T-helper 2 cell treated with Interferon-gamma antibody and Interleukin-4, amounts not matched to agents 5 μg/mL and 100 μg/mL, for 36 hours (primary cell): ENCODE results near the gene TPPP2.
"Not testable (repeated sequence)": the region's sequence is repeated elsewhere in the genome, so short reads cannot be mapped to it uniquely, and the experiment has no call there.

ENCODE experiments used
- DNase-seq: peaks from one replicate; pipeline ENCODE4 v3.0.0; 2021; ENCODE audit warnings: low spot score
- H3K27ac Mint-ChIP-seq: one replicate; pipeline ENCODE4 v1.8.0; 2021; ENCODE audit warnings: mild to moderate bottlenecking, mixed read lengths
- H3K27me3 Mint-ChIP-seq: one replicate; pipeline ENCODE4 v1.8.0; 2021; ENCODE audit warnings: low read depth, mixed read lengths
- H3K36me3 Mint-ChIP-seq: one replicate; pipeline ENCODE4 v1.8.0; 2021; ENCODE audit warnings: low read depth, mixed read lengths
- H3K4me1 Mint-ChIP-seq: one replicate; pipeline ENCODE4 v1.8.0; 2021; ENCODE audit warnings: low read depth, mixed read lengths
- H3K4me3 Mint-ChIP-seq: one replicate; pipeline ENCODE4 v1.8.0; 2022; ENCODE audit warnings: mild to moderate bottlenecking, moderate library complexity, mixed read lengths
- H3K9me3 Mint-ChIP-seq: one replicate; pipeline ENCODE4 v1.8.0; 2021; ENCODE audit warnings: mixed read lengths

Gene TPPP2

DNA sequence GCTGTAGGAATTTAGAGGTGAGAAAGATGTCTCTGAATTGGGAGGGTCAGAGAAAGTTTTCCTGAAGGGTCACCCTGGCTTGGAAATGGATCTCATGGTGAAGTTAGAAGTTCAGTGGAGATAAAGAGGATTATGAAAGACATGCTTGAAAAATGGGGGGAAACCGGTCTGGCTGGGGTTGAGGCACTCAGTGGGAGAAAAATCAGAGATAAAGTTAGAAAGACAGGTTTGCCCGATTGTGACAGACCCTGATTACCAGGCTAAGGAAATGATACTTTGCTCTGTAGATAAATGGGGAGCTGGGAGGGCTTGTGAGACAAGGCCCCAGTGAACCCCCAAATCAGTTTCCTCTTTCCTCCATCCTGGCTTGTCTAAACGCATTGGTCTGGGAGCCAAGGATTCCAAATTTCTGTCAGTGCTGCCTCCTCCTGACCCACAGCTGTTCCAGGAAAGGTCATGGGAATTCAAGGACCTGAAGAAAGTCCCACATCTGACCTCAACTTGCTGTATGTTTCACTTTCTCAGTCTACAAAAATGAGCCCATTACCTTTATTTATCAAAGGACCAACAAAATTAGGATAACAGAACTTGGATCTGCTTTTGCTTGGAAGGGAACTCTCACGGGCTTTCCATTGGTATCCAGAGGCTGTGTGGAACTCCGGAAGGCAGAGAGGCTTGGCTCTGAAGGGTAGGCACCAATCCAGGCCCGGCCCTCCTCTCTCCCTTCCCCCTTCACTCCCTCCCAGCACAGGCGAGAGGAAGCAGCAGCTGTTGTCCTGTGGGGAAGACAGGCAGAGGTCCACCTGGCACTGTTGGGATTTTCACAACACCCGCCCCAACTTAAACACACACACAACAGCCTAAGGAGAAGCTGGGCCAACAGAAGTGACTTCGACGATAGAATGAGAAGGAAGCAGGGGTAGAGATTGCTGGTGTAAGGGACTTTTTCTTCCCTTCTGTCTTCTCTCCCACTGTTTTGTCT is 8.7 kb downstream of the TPPP2 start:
- Mint-ChIP-seq H3K9me3 (no peaks in the 10 kb centered on the region), H3K4me3 (no peak overlapping the region), H3K27ac (no peak overlapping the region), H3K36me3 (no peaks in the 10 kb centered on the region), H3K27me3 (peaks cover 12% of the 10 kb centered on the region), H3K4me1 (no peaks in the 10 kb centered on the region)
- DNase-seq, result no peak

DNA sequence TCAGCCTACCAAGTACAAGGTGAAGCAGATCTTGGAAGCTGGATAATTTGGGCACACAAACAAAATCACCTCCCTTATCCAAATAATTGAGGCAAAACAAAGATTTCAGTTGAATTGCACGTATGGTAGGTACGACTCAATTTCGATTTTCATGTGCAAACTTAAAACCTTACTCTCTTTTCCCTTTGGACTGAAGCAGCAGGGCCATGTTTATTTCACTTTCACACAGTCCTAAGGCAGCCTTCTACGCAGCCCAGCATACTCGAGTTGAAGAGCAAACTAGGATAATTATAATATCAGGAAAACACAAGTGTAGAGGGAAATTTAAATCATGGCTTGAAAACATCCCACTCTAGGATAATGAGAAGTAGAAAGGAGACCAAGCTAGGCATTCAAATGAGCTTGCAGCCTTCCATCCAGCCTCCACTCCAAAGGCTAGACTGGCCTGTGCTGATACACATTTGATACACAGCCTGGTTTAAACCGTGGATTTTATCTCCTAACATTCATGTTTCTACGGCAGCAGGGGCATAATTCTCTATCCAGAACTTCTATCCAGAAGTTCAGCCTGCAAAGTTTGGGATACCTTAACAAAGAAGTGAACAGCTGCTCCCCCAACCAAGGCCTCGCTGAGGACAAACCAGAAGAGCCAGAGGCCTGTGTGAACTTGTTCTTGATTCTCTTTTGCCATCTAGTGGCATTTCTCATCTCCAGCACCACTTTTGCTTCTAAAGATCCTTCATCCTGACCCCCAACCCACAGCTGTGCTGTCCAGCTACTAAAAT is 9.8 kb downstream of the TPPP2 start:
- no peak overlapping the region for H3K4me3 Mint-ChIP-seq
- no peaks in the 10 kb centered on the region for H3K9me3 Mint-ChIP-seq
- peaks cover 6% of the 10 kb centered on the region for H3K4me1 Mint-ChIP-seq
- no peak overlapping the region for H3K27ac Mint-ChIP-seq
- H3K36me3 Mint-ChIP-seq, result no peaks in the 10 kb centered on the region
- H3K27me3 Mint-ChIP-seq, result peaks cover 15% of the 10 kb centered on the region
- no peak for DNase-seq

DNA sequence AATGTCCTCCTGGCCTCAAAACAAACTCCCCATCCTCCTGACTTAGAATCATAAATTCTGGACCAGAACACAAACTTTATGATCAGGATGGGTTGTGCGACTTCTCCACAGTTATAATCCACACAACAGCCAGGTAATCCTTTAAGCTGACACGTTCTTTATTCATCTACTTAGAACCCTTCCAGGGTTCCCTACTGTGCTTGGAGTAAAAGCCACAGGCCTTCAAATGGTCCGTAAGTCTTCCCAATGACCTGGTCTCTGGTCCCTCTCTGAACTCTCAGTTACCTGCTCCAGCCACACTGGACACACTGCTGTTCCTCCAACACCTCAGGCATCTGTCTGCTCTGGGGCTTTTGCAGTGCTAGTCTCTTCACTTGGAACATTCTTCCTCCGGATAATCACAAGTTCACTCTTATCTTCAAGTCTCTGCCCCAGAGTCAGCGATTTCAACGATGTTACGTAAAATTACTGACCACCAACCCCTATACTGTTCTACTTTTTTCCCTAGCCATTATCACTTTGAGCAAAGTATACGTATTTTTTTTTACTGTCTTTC is 10.4 kb downstream of the TPPP2 start:
- Mint-ChIP-seq H3K27ac (no peak overlapping the region), H3K36me3 (no peaks in the 10 kb centered on the region), H3K27me3 (peaks cover 20% of the 10 kb centered on the region), H3K4me1 (peaks cover 6% of the 10 kb centered on the region), H3K9me3 (no peaks in the 10 kb centered on the region), H3K4me3 (no peak overlapping the region)
- no peak for DNase-seq

DNA sequence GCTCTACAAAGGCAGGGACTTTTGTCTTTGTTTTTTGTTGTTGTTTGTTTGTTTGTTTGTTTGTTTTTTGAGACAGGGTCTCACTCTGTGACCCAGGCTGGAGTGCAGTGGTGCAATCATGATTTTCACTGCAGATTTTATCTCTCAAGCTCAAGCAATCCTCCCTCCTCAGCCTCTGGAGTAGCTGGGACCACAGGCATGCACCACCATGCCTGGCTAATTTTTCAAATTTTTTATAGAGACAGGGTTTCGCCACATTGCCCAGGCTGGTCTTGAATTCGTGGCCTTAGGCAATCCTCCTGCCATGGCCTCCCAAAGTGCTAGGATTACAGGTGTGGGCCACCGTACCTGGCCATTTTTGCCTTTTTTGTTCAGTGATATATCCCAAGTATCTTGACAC is 10.9 kb downstream of the TPPP2 start:
- not testable (repeated sequence) for H3K36me3 Mint-ChIP-seq, H3K4me1 Mint-ChIP-seq, H3K27ac Mint-ChIP-seq, H3K4me3 Mint-ChIP-seq, DNase-seq, H3K9me3 Mint-ChIP-seq
- peaks cover 24% of the 10 kb centered on the region for H3K27me3 Mint-ChIP-seq

DNA sequence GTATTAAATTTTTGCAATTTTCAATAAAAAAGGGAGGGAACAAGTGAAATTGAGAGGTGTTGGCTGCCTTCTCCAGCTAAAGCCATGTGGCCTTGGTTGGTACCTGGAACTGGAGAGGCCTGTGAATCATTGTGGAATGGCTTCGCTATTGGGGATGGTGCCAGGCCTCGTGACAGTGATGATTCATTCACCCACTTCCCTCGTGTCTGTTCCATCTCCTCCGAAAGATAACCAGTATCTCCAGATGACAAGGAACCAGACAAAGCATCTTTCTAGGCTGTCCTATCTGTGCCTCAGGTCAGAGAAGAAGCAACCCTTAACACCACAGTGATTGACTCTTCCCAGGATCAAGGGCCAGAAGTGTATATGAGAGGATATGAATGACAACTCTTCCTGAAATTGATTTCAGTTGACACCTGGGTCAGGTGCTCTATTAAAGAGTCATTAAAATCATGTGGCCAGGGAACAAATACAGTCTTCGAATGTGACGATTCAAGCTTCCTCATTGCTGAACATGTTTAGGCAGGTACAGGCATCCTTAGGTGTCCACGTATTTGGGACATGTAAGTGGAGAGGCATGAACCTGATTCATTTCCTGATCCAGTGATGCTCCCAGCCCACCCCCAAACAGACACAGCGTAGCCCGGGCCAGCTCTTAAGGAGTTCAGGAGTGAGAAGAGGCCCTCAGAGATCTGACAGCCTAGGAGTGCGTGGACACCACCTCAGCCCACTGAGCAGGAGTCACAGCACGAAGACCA is 11.8 kb downstream of the TPPP2 start, which contains the start of gene RNASE7:
Gene RNASE7, plus strand, starts transcription at position 687 of the 758 bp plus-strand sequence. CDS start 631 bp downstream, outside the sequence.
- no peak within 1 kb of the TSS for H3K27ac Mint-ChIP-seq
- H3K27me3 Mint-ChIP-seq, result peaks cover 27% of the 10 kb centered on the region
- H3K9me3 Mint-ChIP-seq, result no peaks in the 10 kb centered on the region
- no peak within 1 kb of the TSS for H3K4me3 Mint-ChIP-seq
- no peaks in the 10 kb centered on the region for H3K36me3 Mint-ChIP-seq
- H3K4me1 Mint-ChIP-seq, result peaks cover 6% of the 10 kb centered on the region
- DNase-seq, result no peak

DNA sequence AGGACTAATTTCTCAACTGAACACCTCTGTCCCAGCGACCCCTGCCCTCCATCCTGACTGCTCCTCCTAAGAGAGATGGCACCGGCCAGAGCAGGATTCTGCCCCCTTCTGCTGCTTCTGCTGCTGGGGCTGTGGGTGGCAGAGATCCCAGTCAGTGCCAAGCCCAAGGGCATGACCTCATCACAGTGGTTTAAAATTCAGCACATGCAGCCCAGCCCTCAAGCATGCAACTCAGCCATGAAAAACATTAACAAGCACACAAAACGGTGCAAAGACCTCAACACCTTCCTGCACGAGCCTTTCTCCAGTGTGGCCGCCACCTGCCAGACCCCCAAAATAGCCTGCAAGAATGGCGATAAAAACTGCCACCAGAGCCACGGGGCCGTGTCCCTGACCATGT is 12.9 kb downstream of the TPPP2 start:
- peaks cover 26% of the 10 kb centered on the region for H3K27me3 Mint-ChIP-seq
- no peak overlapping the region for H3K27ac Mint-ChIP-seq

DNA sequence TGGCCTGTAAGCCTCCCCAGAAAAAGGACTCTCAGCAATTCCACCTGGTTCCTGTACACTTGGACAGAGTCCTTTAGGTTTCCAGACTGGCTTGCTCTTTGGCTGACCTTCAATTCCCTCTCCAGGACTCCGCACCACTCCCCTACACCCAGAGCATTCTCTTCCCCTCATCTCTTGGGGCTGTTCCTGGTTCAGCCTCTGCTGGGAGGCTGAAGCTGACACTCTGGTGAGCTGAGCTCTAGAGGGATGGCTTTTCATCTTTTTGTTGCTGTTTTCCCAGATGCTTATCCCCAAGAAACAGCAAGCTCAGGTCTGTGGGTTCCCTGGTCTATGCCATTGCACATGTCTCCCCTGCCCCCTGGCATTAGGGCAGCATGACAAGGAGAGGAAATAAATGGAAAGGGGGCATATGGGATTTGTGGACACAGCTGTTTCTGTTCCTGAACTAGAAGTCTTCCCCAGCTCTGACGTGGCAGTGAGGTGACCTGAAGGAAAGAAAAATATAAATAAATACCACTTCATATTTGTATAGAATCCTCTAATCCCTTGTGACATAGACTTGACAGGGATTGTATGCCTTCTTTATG is 13.5 kb downstream of the TPPP2 start:
- H3K9me3 Mint-ChIP-seq, result no peaks in the 10 kb centered on the region
- H3K27me3 Mint-ChIP-seq, result peaks cover 26% of the 10 kb centered on the region
- no peaks in the 10 kb centered on the region for H3K36me3 Mint-ChIP-seq
- DNase-seq, result no peak
- peaks cover 6% of the 10 kb centered on the region for H3K4me1 Mint-ChIP-seq
- no peak overlapping the region for H3K4me3 Mint-ChIP-seq
- H3K27ac Mint-ChIP-seq, result no peak overlapping the region

More for the DNA sequence above, 12.9 kb downstream of the TPPP2 start:
- no peaks in the 10 kb centered on the region for H3K9me3 Mint-ChIP-seq
- peaks cover 6% of the 10 kb centered on the region for H3K4me1 Mint-ChIP-seq
- DNase-seq, result no peak
- H3K36me3 Mint-ChIP-seq, result no peaks in the 10 kb centered on the region
- H3K4me3 Mint-ChIP-seq, result no peak overlapping the region

DNA sequence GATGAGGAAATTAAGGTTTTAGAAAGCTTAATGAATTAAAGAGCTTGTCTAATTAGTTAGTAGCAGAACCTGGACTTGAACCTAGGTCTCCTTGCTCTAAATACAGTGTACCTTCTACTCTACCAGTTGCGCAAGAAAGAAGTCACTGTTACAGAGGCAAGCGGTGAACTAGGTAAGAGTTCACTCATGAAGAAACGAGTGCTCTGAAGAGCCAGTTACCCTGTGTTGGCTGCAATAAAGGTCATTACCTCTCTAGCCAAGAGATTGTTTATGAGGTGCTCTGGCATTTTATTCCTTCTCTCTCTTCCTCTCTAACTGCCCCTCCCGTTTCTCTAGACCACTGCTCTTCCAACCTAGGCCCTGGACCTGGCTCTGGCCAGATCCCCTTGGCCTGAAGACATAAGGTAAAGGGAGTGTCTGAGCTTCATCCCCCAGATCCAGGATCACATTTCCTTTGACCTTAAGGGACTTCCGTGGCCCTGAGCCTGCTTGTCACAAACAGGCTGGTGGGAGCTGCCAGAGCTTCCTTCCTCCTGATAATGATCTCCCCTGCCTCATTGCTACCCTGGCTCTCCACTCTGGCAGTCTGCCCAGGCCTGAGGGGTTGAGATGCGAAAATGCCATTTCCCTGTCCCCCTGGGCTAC is 14.1 kb downstream of the TPPP2 start:
- no peak overlapping the region for H3K4me3 Mint-ChIP-seq
- H3K36me3 Mint-ChIP-seq, result no peaks in the 10 kb centered on the region
- peaks cover 26% of the 10 kb centered on the region for H3K27me3 Mint-ChIP-seq
- peaks cover 6% of the 10 kb centered on the region for H3K4me1 Mint-ChIP-seq
- H3K27ac Mint-ChIP-seq, result no peak overlapping the region
- no peak for DNase-seq
- H3K9me3 Mint-ChIP-seq, result no peaks in the 10 kb centered on the region

DNA sequence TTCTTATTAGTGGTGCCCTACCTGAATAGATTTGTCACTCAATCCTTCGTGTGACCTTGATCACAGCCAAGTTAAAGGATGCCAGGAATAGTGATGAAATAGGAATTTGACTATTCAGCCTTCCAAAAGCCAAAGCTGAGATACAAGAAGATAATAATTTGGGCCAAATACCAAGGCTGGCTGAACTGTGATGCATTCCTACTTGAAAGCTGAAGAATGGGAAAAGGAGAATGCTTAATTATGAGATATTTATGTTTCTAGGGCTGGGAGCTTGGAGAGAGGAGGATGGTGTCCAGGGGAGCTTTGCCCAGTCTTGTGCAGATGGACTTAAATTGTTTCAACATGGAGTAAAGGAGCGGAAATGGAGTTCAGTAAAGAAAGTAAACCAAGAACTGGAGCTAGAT is 17.4 kb downstream of the TPPP2 start:
- H3K36me3 Mint-ChIP-seq, result no peaks in the 10 kb centered on the region
- H3K4me3 Mint-ChIP-seq, result no peak overlapping the region
- no peak overlapping the region for H3K27ac Mint-ChIP-seq
- DNase-seq, result no peak
- peaks cover 32% of the 10 kb centered on the region for H3K27me3 Mint-ChIP-seq
- peaks cover 6% of the 10 kb centered on the region for H3K4me1 Mint-ChIP-seq
- no peaks in the 10 kb centered on the region for H3K9me3 Mint-ChIP-seq

DNA sequence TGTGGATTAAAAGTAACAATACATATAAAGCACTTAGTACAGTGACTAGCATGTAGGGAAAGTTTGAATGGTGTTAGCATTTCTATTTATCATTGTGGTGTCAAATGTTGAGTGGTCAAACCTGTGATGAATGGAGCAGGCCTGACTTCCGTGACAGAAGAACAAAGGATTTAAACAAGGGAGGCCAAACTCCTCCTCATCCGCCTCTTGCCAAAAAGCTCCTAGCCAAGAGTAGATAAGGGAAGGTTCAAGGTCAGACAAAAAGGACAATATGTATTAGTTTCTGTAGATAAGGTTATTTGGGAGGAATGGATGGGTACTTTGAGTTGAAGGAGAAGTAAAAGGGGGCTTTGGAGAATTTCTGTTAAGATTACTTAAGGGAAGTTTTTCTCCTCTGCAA is 18.6 kb downstream of the TPPP2 start:
- DNase-seq, result no peak
- no peaks in the 10 kb centered on the region for H3K36me3 Mint-ChIP-seq
- no peaks in the 10 kb centered on the region for H3K9me3 Mint-ChIP-seq
- H3K4me1 Mint-ChIP-seq, result peaks cover 6% of the 10 kb centered on the region
- H3K27me3 Mint-ChIP-seq, result peaks cover 29% of the 10 kb centered on the region
- H3K27ac Mint-ChIP-seq, result no peak overlapping the region
- no peak overlapping the region for H3K4me3 Mint-ChIP-seq

DNA sequence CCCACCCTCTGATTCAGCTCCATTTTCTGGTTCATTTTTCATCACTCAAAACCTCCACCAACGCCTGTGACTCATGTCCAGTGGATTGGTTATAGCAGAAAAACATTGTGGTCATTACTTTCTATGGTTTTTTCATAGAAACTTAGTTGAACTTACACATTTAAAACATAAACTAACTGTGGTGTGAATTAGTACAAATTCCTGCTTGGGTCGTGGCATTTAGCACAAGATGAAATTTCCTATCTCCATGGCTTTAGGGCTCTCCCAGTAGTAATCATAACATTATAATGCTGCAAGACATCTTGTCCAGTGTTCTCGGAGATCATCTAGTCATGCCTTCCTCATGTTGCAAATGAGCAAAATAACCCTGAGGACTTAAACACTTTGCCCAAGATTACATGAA is 19.3 kb downstream of the TPPP2 start:
- no peak for DNase-seq
- no peaks in the 10 kb centered on the region for H3K36me3 Mint-ChIP-seq
- H3K4me3 Mint-ChIP-seq, result no peak overlapping the region
- no peak overlapping the region for H3K27ac Mint-ChIP-seq
- peaks cover 27% of the 10 kb centered on the region for H3K27me3 Mint-ChIP-seq
- H3K4me1 Mint-ChIP-seq, result peaks cover 4% of the 10 kb centered on the region
- no peaks in the 10 kb centered on the region for H3K9me3 Mint-ChIP-seq

DNA sequence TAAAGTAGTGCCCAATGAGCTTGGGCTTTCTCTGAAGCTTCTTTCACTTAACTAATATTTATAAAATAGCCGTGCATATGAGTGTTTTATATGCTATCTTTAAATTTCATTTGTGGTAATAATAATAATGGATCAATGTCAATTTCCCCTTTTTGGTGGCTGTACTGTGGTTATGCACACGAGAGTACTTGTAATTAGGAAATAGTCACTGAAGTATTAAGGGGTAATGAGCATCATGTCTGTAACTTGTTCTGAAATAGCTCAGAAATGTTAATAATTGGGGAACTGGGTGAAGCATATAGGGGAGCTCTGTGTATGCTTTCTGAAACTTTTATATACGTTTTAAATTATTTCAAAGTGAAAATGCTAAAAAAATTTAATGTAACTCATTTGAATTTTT is 20.6 kb downstream of the TPPP2 start:
- Mint-ChIP-seq H3K4me1 (no peaks in the 10 kb centered on the region), H3K4me3 (no peak overlapping the region), H3K27me3 (peaks cover 15% of the 10 kb centered on the region), H3K27ac (no peak overlapping the region), H3K36me3 (no peaks in the 10 kb centered on the region), H3K9me3 (no peaks in the 10 kb centered on the region)
- no peak for DNase-seq
